Fibroblast of gingiva (primary cell): ENCODE data around the gene BRICD5.

Experiments
- DNase-seq: peaks from one replicate; pipeline ENCODE4 v3.0.0-alpha.2; 2011; ENCODE audit warnings: low read depth

Gene BRICD5

DNA sequence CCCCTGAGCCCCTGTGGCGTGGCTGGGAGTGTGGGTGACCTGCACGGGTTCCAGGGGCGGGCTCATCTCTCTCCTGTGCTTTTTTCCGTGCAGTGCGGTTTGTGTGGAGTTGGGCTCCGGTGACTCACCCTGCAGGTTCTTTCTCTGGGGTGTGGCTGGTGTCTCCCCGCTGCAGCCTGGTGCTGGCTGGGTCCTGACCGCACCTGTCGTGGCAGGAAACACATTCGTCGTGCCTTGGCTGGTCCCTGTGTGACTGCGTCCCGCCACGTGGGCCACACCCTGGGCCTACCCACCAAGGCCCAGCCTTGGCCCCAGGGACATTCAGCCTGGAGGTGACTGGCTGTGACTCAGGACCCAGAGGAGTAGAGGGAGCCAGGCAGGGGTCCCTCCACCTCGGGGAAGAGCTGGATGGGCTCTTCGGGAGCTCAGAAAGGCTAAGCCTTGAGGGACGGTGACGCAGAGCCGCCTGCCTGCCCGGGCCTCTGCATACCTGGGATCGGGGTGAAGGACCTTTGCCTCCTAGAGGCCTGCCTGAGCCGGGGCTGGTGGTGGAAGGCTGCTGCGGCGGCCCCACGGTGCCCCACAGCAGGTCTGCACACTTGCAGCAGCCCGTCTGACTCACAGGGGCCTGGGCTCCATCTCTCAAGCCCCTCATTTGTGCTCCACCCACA is 47.3 kb downstream of the BRICD5 start:
- DNase-seq, result no peak

DNA sequence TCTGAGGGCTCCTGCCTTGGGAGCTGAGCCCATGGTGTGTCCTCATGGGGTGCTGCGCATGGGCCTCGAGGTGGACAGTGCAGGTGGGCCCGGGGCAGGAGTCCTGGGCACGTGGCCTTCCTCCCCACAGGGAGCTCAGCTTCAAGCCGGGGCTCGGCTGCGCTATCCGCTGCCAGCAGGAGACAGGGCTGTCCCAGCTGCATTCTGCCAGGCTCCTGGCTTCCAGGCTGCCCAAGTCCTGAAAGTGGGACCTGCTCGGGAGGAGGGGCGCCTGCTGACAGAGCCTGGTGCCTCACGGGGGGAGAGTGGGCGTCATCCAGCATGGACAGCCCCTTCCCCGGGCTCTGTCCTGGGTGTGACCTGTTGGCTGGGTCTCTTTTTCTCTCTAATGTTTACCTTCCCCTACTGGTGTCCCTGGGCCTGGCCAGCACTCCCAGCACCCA is 48.0 kb downstream of the BRICD5 start:
- no peak for DNase-seq

DNA sequence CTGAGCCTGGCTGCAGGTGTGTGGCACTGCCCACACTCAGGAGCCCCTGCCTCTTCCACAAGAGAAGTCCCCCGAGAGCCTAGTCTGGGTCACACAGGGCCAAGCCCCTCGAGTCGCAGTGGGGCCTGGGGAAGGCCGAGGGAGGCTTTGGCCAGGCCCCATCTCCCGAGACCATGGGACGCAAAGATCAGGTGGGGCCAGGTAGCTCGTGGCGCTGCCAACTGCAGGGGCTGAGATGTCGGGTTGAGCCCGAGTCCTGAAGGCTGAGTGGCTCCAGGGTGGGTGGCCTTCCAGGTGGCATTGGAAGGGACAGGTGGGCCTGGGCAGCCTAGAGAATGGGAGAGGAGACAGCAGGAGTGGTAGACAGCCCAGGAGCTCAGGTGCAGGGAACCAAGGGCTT is 48.8 kb downstream of the BRICD5 start:
- no peak for DNase-seq

DNA sequence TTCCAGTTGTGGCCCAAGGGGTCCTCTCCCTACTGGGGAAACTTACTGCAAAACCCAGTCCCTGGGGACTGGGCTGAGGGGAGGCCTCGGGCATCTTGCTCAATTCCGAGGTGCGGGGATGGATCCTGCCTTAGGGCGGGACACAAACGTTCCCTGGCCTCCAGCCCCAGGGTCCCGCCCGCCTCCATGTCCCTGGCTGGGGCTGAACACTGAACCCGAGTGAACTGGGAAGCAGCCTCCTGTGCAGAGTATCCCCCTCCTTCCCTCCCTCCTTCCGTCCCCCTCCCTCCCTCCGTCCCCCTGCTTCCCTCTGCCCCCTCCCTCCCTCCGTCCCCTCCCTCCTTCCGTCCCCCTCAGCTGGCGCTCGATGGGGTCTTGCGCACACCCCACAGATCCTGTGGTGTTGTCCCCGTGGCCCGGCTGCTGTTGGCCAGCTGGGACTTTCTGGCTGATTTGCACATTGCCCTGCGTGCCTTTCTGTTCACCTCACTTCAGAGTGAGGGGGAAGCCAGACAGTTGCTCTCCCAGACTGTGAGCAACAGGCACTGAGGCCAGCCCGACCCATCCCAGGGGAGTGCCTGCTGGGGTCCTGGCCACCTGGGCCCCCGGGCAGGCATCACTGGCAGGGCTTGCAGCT is 49.6 kb downstream of the BRICD5 start:
- DNase-seq, result peak; percentile 73
